Endometrium (tissue), 2 donors: ENCODE data around the gene PFDN1.
A peak's percentile ranks its signal among the peaks of the same experiment; 100 is the strongest.

ENCODE experiments used
- FAIRE-seq: peaks from 2 replicates; lab custom pipeline; 2012; peaks lifted over from hg19 to GRCh38; lab: Jason Lieb, UNC
- donor health status: control.
- donor health status: control.

PFDN1 gene

GRCh38 chr5:140295414-140295813 lies 7.5 kb downstream of the PFDN1 start:
- no peak for FAIRE-seq

GRCh38 chr5:140294753-140295152 lies 8.1 kb downstream of the PFDN1 start:
- no peak for FAIRE-seq

- FAIRE-seq, result no peak
Measured at GRCh38 chr5:140293849-140294100, 9.1 kb downstream of the PFDN1 start.

GRCh38 chr5:140293091-140293848 lies 9.6 kb downstream of the PFDN1 start:
- FAIRE-seq, result no peak

GRCh38 chr5:140292212-140293036 lies 10.5 kb downstream of the PFDN1 start:
- no peak for FAIRE-seq

- FAIRE-seq, result no peak
Measured at GRCh38 chr5:140287801-140288521, 14.9 kb downstream of the PFDN1 start.

- no peak for FAIRE-seq
Measured at GRCh38 chr5:140286424-140286823, 16.5 kb downstream of the PFDN1 start.

GRCh38 chr5:140284013-140284412 lies 18.9 kb downstream of the PFDN1 start:
- no peak for FAIRE-seq

- no peak for FAIRE-seq
Measured at GRCh38 chr5:140282266-140282665, 20.6 kb downstream of the PFDN1 start.

- FAIRE-seq, result no peak
Measured at GRCh38 chr5:140275837-140276236, 27.1 kb downstream of the PFDN1 start.

- no peak for FAIRE-seq
Measured at GRCh38 chr5:140273401-140273877, 29.5 kb downstream of the PFDN1 start.

GRCh38 chr5:140270008-140270407 lies 32.9 kb downstream of the PFDN1 start:
- no peak for FAIRE-seq

GRCh38 chr5:140267559-140268018 lies 35.3 kb downstream of the PFDN1 start:
- no peak for FAIRE-seq

GRCh38 chr5:140267201-140267540 lies 35.7 kb downstream of the PFDN1 start:
- FAIRE-seq, result no peak

- FAIRE-seq, result no peak
Measured at GRCh38 chr5:140266471-140267200, 36.3 kb downstream of the PFDN1 start.

GRCh38 chr5:140265845-140266244 lies 37.1 kb downstream of the PFDN1 start:
- no peak for FAIRE-seq

- no peak for FAIRE-seq
Measured at GRCh38 chr5:140262839-140263238, 40.1 kb downstream of the PFDN1 start.

- no peak for FAIRE-seq
Measured at GRCh38 chr5:140262221-140262620, 40.7 kb downstream of the PFDN1 start.

GRCh38 chr5:140261403-140262171 lies 41.3 kb downstream of the PFDN1 start:
- peak; percentile 33 for FAIRE-seq

GRCh38 chr5:140260089-140260656 lies 42.7 kb downstream of the PFDN1 start:
- no peak for FAIRE-seq

GRCh38 chr5:140259500-140259899 lies 43.4 kb downstream of the PFDN1 start:
- FAIRE-seq, result no peak
